ENCODE data around the gene NEXN.

Gene NEXN

GRCh38 chr1:77888081-77888780 lies at the start of gene NEXN:
TSS of gene NEXN (plus strand) at chr1:77888624. CDS start at chr1:77916107, 27,483 bp downstream.
- no peak for DNase-seq

DNA sequence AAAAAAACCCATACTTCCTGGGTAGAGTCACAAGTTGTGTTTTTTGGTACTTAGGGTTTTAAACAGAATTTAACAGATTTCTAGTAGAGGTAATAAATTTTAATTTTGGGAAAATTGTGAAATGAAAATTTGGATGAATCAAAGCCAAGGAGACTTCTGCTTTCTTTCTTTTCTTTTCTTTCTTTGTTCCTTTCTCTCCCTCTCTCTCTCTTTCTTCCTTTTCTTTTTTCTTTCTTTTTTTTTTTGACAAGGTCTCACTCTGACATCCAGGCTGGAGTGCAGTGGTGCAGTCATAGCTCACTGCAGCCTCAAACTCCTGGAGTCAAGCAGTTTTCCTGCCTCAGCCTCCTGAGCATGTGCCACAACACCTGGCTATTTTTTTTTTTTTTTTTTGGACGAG lies 46.9 kb upstream of the NEXN start:
- DNase-seq, result no peak

GRCh38 chr1:77845951-77846350 lies 42.5 kb upstream of the NEXN start:
- DNase-seq, result no peak

DNA sequence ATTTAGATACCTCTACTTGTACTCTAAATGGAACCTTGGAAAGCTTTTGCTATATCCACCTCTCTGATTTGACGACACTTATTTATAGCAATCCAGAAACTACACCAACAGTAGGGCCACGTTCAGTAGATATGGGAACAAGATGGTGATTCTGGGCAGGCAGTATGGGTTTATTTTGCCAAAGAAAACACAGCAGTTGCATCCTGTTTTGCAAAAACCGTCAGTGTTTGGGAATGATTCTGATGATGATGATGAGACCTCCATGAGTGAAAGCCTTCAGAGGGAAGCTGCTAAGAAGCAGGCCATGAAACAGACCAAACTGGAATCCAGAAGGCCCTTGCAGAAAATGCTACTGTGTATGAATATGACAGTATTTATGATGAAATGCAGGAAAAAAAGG lies 41.5 kb upstream of the NEXN start:
- no peak for DNase-seq

DNA sequence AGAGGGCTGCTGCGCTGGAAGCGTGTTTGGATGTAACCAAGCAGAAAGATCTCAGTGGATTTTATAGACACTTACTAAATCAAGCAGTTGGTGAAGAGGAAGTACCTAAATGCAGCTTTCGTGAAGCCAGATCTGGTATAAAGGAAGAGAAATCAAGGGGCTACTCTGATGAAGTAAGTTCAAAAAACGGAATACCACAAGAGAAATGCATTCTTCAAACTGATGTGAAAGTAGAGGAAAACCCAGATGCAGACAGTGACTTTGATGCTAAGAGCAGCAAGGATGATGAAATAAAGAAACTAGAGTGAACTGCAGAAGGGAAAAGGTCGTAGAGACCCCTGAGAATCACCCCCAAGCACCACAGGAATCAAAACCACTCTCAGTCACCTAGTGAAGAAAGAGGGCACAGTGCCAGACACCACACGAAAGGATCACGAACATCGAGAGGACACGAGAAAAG lies 40.8 kb upstream of the NEXN start:
- DNase-seq, result no peak

GRCh38 chr1:77850082-77850481 lies 38.3 kb upstream of the NEXN start:
- no peak for DNase-seq

- no peak for DNase-seq
These were observed 30.9 kb upstream of the NEXN start for GRCh38 chr1:77857552-77857951.

- no peak for DNase-seq
These were observed 29.7 kb upstream of the NEXN start for GRCh38 chr1:77858725-77859124.

GRCh38 chr1:77859248-77859647 lies 29.2 kb upstream of the NEXN start:
- no peak for DNase-seq

DNA sequence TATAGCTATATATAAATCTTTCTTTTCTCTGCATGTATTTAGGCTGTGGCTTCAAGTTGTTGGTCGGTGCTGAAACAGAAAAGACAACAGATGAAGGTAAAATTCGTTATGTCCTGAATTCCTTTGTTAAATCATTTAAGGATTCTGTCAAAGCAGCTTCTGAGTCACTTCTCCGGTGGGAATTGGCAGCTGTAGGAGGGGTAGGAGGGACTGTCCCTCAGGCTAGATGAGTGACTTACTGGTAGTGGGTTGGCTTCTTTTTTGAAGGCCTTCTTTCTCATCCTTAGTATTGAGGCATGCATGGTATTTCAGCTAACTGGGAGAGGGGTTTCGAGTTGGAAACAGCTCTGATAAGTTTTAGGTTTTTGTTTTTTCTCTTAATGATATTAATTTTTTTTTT lies 22.1 kb upstream of the NEXN start:
- no peak for DNase-seq

GRCh38 chr1:77872645-77873044 lies 15.8 kb upstream of the NEXN start:
- no peak for DNase-seq

DNA sequence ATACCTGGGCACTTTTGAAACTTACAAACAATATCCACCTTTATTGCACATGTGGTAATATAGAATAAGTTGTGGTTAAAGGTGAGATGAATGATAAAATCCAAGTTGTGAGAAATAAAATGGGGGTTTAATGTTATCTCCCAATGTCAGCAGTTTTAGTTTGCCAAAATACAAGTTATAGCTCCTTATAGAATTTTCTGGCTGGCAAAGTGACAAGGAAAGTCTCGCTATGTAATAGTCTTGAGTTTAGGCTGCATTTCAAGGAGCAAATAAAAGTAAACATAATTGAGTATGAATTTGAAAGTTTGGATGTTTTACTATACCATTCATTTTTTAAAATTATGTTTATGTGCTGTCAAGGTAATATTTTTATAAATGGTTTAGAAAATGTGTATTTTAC lies 15.0 kb upstream of the NEXN start:
- no peak for DNase-seq

- no peak for DNase-seq
These were observed 13.5 kb upstream of the NEXN start for GRCh38 chr1:77874804-77875445.

DNA sequence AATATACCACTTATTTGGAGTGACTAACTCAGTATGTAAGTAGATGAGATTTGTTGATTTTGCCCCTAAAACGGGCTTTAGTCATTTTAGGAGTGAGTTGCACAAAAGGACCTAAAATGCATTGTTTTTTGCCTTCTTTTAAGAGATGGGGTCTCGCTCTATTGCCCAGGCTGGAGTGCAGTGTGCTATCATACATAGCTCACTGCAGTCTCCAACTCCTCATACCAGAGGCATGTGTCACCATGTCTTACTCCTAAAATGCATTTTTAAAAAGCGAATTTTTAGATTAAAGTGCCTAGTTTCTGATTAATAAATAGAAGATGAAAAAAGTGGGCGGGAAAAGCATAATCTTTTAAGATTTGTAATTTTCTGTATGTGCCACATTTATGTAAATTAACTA lies 11.5 kb upstream of the NEXN start:
- DNase-seq, result no peak

- DNase-seq, result no peak
These were observed 7.4 kb upstream of the NEXN start for GRCh38 chr1:77881061-77881460.

DNA sequence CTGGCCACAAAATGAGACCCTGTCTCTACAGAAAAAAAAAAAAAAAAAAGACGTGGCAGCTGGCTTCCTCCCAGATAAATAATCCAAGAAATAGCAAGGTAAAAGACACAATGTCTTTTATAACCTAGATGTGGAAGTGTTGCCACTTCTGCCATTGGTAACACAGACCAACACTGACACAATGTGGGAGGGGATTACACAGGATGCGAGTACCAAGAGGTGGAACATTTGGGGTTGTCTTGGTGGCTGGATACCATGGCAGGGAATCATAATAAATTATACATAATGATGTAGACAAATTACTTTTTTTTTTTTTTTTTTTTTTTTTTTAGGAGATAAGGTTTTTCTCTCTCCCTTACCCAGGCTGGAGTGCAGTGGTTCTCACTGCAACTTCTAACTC lies 6.0 kb upstream of the NEXN start:
- no peak for DNase-seq

GRCh38 chr1:77888781-77889642 lies 588 bp downstream of the NEXN start:
- peak; percentile 63 for DNase-seq

DNA sequence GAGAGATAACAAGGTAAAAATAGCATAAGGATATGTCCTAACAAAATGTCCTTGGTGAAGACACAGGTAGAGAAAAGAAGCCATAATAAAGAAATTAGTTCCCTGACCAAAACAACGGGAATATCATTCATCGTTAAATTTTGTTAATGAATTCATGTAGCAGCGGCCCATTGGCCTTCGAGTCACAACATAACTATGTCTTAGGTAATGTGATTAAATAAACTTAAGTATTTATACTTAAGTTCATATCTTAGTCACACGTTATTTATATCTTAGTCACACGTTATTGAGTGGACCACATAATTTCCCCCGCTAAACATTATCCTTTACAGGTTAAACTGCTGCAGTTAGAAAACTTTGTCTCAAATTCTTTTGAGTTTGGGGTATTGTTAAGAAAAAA lies 1.2 kb downstream of the NEXN start:
- DNase-seq, result no peak

DNA sequence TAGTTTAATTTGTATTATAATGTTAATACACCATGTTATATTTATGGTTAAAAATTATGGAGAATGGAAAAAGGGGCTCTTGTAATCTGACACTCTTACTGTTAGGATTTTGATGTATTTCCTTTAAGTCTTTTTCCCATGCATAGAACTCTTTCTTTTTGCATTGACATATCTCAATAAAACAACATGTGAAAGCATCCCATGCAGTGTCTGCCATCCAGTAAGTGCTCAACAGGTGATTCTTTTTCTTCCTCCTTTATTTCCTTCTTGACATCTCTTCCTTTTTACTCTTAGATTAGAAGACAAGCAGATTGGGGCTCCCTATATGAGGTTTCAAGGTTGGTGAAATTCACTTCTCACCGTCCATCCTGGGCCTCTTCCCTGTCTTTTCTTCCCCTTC lies 2.8 kb downstream of the NEXN start:
- DNase-seq, result no peak

DNA sequence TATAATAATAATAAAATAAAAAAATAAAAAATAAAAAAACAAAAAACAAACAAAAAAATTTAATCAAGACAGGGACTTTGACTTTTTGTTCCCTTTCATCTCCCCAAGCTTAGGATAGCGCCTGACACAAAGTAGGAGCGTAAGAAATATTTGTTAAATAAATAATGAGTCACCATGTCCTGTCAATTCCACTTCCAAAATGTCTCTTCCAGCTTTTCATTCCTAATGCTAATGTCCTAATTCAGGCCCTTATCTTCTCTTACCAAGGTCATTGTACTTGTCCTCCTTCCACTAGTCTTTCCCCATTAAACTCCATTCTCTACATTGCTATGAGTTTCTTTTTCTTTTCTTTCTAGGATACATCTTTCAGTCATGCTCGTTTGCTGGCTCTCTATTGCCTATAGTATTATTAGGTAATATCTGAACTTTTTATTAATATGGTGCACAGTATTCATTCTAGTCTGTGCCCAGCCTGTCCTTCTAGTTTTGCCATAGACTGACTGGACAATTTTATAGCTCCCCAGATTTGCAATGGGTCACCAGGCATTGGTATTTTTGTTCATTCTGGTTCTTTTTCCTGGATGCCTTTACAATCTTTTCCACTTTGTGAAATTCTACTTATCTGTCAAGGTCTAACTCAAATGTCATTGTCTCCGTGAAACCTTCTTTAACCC lies 11.4 kb downstream of the NEXN start:
- no peak for DNase-seq

DNA sequence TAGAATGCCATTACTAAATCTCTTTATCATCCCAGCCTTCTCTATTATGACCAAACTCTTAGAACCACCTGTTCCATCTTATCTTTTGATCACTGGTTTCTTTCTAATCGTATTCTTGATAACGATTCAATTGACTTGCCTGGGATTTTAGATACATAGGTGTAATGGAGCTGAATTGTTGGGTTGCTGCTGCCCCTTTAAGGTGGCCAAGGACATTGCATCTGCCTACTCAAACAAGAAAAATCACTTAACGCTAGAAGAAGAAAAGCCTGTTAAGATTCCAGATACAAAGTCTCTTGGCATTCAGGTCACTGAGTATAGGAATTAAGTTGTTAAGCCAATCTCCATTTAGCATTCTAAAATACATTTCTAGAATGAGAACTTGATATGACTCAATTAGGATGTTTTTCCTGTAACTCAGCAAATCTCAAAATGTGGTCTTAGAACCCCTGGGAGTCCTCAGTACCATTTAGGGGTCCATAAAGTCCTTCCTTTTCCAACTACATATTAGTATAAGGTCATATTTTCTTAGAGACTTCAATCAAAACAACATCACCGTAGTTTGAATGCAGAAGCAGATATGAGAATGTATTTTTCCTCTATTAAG lies 12.4 kb downstream of the NEXN start:
- DNase-seq, result no peak

DNA sequence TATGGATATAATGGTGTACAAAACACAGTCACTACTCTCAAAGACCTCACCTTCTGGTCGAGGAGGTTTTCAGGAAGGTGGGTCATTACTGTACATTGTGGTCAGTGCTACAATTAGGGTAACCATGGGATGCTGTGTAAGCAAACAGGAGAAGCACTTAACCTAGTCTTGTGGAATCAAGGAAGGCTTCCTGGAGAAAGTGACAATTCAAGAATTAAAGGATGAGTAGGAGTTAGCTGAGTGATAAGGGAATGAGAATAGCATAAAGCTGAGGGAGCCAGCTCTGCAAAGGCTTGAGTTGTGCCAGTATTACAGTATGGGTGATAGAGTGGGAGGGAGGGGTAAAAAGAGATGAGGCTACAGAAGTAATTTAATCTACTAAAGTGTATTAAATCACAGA lies 17.2 kb downstream of the NEXN start:
- DNase-seq, result no peak

GRCh38 chr1:77906019-77906545 lies 17.7 kb downstream of the NEXN start:
- DNase-seq, result no peak

Measured in activated effector memory CD4-positive, alpha-beta T cell treated with anti-CD3 and anti-CD28 coated beads, Interleukin-2, amount 50 U/mL, for 16 hours (primary cell).